Activated CD4-positive, alpha-beta T cell treated with anti-CD3 and anti-CD28 coated beads, Interleukin-2, Interleukin-6, amounts not matched to agents 100 ng/mL and 50 ng/mL, durations not matched to agents 16 hours and 8 hours (primary cell): ENCODE results near the gene GALNTL6.
"Not testable (repeated sequence)": the region's sequence is repeated elsewhere in the genome, so short reads cannot be mapped to it uniquely, and the experiment has no call there.

ENCODE experiments used
- DNase-seq: peaks from one replicate; pipeline ENCODE4 v3.0.0-alpha.2; 2020

GALNTL6 gene

DNA sequence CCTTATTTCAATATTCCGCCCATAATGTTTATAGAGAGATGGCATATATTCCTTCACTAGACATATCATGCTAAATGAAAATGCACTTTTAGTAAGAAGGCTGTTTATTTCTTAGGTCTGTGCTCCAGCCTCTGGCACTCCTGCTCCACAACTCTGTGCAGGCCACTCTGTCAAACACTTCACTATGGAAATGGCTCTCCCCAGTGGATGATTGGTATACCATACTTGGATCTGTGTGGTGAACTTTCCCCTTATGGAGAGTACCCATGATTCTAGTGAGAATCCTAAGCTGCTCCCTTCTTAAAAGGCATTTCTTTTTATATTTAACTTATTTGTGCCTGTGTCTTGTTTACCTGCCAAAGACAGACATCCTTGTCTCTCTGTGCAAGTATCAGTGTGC lies 875.3 kb downstream of the GALNTL6 start:
- no peak for DNase-seq

DNA sequence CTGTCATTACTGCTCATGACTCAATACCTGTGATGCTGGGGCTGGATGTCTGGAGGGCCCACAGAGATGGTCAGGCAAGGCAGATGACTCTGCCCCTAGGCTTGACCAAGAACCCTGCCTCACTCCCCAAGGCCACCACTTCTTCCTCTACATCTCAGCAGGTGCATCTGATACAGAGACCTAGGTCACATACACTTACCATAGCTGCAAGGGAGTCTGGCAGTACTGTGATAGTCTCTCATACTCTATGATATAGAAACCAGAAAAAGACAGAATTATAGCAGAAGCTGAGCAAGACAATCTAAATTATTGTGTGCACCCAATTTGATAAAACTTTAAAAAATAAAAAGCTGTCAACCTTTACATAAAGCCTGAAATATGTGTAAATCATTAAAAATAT lies 878.3 kb downstream of the GALNTL6 start:
- DNase-seq = no peak

DNA sequence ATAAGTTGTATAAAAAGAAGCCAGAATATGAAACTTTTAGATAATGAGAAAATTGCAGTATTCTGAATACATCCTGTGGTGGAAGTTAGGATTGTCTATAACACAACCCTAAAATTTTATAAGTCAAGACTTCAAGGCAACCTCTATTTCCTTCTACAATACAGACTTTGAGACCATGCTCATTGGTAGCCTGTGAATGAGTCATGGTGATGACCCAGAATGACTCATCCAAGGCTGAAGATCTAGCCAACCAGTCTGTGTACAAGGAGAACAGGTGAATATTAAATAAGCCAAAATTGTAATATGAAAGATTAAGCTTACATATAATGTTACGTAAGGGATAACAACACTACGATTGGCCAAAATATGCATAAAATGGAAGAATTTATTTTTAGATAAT lies 879.5 kb downstream of the GALNTL6 start:
- DNase-seq = no peak

DNA sequence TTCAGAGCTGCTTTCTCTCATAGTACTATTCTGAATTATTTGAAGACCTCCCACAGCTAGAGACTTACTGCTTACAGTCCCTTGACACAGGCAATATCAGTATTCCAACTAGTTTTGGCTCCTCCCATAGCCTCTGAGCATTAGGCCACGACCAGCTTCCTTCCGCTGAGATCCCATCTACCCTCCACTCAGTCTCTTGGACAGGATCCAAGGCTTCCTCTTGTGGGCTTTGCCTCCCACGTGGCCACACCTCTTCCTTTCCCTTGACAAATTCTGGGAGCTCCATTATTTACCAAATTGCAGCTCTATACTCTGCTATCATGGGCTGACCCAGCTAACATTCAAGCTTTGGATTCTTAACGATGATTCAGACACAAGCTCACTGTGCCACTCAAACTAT lies 885.1 kb downstream of the GALNTL6 start:
- DNase-seq = no peak

DNA sequence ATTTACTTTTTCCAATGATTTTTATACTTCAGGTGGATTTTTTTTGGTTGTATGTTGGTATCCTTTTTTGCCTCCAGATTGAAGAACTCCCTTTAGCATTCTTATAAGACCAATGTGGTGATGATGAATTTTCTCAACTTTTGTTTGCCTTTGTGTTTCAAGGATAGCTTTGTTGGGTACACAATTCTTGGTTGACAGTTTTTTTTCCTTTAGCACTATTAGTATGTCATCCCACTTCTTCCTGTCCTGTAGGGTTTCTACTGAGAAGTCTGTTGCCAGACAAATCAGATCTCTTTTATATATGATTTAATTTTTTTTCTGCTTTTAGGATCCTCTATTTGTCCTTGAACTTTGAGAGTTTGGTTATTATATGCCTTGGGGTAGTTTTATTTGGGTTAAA lies 892.4 kb downstream of the GALNTL6 start:
- no peak for DNase-seq

DNA sequence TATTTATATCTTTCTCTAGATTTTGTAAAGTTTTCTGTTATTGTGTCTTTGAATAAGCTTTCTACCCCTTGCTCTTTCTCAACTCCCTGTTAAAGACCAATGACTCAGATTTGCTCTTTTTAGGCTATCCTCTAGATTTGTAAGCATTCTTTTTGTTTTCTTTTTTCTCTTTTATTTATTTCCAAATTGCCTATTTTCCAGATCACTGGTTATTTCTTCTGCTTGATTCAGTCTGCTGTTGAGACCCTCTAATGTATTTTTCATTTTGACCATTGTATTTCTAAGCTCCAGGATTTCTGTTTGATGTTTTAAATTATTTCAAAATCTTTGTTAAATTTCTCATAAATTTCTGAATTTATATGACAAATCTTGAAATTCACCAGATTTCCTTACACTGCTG lies 892.8 kb downstream of the GALNTL6 start:
- no peak for DNase-seq

DNA sequence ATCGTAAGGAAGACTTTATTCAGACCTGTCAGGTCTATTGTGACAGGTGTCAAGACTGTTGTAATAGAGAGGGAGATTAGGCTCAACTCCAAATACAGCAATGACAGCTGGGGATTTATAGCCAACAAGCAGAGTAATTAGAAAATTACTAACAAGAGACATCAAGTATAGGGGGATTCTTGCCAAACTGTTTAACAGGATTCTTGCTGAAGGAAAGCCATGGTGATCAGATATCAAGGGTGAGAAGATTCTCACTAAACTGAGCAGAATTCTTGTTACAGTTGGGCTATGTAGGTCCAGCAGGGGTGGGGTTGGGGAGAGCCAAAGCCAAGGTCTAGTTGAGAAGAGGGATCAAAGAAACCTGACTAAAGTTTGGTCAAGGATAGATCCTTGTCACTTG lies 894.4 kb downstream of the GALNTL6 start:
- DNase-seq = no peak

DNA sequence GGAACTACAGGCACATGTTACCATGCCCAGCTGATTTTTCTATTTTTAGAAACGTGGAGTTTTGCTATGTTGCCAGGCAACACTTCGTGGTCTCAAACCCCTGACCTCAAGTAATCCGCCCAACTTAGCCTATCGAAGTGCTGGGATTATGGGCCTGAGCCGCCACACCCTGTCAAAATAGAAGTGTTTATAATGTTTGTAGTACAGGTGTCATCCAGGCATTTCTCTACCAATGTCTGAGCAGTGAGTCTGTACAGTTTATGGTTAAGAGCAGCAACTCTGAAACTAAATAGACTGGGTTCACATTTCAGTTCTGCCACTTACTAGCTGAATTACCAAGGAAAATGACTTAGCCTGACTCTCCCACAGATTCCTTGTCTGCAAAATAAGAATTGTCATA lies 895.0 kb downstream of the GALNTL6 start:
- DNase-seq = no peak

DNA sequence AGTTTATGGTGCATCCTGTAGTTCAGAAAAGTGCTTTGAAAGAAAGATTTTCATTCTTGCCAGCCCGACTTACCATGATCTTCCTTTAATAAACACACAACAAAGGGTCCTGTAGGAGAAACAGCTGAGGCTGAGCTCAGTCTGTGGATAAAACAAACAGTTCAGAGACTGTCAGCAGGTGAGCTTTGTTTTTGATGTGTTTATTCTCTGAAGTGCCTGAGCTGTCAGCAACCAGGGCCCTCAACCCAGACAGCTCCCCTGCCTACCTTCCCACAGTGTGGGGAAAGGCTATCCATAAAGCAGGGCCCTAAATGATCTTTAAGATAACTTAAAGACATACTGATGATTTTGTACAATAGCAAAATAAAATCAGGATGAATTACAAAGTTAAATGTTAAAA lies 896.2 kb downstream of the GALNTL6 start:
- DNase-seq = no peak

DNA sequence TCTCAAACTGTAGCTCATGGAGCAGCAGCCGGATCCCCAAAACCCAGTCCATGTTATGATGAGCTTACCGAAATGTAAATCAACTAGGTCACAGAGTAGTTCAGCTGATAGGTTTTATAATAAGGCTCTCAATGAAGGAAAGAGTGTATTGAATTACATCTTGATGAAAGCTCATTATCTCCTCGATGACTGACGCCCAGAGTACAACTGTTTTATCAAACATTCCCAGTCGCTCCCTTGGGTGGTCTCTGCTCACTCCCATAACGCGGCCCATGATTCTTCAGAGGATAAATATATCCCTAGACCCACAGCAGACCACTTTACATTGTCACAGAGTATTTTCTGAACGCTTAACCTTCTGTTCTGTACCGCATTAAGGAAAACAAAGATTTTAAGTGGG lies 903.1 kb downstream of the GALNTL6 start:
- DNase-seq = no peak

DNA sequence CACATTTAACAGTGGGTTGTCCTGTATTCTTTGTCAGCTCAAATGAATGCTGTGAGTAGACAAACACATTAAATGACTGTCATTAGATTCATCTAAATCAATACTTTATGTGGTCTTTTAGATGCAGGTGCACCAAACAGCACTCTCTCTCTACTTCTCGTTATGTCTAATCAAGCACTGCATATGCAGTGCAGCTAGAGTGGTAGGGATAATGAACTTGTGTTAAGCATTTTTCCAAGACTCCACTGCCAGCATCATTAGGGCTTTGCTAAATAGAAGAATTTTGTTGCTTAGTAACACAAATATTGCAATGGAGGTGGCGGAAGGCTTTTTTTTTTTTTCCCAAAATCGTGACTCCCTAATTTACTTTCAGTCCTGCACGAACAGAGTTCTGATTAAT lies 908.5 kb downstream of the GALNTL6 start:
- DNase-seq = no peak

DNA sequence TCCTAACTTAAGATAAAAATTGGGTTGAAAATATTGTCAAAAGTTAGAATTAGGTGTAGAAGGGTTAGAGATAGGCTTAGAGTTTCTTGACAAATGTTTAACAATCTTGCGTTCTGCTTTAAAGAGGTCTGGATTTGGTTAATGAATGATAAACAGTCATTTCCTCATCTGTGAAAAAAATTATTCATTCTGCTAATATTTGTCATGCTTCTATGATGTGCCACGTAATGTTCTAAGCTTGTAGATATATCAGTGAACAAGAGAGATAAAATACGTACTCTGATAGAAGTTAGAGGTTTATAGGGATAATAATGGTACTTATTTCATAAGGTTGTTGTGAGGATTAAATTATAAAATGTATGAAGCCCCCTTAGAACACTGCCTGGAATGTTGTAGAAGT lies 912.4 kb downstream of the GALNTL6 start:
- no peak for DNase-seq

DNA sequence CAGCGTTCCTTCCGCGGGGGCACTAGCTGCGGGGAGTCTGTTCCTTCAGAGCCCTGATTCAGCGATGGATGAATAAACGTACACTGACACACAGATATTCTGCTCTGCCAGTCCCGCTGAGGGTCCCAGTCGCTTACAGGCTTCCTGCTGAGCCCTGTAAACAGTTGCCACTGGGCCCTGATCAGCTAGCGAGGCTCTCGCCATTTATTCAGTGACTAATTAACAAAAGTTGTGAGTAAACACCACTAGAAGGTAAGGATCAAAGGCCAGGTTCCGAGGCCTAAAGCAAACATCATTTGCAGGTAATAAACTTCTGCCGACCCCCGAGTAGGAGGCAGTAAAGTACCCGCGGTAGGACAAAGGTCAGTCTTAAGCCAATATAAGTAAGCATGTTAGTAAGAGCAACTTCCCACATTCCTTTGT lies 912.8 kb downstream of the GALNTL6 start:
- DNase-seq = no peak

DNA sequence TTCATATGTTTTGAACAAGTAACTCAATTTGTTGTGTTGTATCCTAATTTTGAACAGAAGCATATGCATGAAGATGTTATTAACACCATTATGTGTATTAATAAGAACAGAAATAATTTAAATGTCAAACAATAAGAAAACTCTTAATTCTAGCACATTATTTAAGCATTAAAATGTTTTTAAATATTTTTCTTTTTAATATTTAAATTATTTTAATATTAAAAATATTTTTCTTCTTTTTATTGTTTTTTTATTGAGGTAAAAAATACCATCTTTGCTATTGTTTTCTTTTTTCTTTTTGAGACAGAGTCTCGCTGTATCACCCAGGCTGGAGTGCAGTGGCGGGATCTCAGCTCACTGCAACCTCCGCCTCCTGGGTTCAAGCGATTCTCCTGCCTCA lies 914.4 kb downstream of the GALNTL6 start:
- DNase-seq = no peak

DNA sequence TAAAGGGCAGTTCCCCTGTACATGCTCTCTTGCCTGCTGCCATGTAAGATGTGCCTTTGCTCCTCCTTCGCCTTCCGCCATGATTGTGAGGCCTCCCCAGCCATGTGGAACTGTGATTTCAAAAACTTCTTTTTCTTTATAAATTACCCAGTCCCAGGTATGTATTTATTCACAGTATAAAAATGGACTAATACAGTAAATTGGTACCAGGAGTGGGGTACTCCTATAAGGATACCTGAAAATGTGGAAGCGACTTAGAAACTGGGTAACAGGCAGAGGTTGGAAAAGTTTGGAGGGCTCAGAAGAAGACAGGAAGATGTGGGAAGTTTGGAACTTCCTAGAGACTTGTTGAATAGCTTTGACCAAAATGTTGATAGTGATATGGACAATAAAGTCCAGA lies 920.4 kb downstream of the GALNTL6 start:
- not testable (repeated sequence) for DNase-seq

DNA sequence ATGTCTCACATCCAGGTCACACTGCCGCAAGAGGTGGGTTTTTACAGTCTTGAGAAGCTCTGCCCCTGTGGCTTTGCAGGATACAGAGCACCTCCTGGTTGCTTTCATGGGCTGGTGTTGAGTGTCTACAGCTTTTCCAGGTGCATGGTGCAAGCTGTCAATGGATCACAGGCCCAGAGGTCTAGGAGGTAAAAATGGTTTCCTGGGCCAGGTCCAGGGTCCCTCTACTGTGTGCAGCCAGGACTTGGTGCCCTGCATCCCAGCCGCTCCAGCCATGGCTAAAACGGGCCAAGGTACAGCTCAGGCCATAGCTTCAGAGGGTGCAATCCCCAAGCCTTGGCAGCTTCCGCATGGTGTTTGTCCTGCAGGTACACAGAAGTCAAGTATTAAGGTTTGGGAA lies 921.4 kb downstream of the GALNTL6 start:
- no peak for DNase-seq

DNA sequence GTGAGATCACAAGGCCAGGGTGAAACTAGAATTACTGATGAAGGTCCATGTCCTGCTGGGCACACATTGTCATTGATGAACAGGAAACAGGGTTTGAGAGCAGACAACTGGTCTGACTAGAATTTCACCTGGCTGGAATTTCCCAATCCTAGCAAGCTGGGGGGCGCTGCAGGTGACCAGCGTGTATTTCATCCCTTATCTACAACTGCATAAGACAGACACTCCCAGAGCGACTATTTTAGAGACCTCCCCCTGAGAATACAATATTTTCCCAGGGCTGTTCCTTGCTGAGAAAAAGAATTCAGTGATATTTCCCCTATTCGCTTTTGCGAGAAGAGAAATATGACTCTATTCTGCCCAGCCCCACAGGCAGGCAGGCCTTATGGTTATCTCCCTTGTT lies 922.8 kb downstream of the GALNTL6 start:
- no peak for DNase-seq

DNA sequence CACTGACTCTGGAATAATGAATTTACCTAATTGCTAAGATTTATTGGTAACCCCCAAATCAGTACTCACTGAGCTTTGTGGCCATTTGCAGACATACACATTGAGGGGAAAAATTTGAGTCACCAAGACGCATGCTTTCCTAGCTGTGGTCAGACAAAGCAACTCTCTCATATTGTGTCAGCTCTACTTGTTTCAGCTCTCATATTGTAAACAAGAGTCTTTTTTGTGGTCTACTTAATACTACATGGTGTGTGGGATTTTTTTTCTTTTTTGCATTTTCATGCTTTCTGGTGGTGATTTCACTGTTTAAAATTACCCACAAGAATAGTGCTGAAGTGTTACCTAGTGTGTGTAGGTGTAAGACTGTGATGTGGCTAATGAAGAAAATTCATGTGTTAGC lies 927.2 kb downstream of the GALNTL6 start:
- DNase-seq = peak; percentile 27

DNA sequence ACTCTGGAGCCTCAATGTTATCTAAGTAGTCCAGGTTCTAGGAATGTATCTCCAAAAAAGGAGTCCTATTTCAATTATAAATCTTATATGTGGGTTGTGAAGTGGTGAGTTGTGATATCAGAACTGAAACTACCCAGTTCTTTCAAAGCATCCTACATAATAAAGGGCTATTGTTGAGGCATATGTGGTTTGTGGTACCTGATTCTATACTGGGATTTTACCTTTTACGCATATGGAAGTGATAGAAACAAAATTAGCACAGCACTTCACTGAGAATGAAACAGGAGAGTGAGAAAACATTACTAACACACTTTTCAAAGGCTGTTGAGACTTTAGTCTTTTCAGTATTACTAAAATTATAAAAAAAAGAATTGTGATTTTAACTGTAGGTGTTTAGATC lies 937.7 kb downstream of the GALNTL6 start:
- DNase-seq = peak; percentile 30

DNA sequence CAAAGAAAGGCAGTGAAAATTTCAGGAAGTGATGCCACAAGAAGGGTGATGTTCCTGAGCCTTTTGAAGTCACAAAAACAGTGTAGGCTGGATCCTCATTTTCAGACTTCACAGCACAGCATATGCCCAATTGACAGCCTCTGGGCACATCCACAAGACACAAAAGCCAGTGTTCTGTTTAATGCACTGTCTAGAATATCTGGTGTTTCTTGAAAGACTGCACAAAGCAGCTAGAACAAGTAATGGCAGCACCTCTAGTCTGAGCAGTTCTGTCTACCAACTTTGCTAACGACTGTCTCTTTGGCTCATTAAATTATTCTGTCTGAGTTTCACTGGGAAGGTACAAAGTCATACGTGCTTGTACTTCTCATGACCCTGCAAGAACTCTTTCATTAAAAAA lies 938.3 kb downstream of the GALNTL6 start:
- no peak for DNase-seq

DNA sequence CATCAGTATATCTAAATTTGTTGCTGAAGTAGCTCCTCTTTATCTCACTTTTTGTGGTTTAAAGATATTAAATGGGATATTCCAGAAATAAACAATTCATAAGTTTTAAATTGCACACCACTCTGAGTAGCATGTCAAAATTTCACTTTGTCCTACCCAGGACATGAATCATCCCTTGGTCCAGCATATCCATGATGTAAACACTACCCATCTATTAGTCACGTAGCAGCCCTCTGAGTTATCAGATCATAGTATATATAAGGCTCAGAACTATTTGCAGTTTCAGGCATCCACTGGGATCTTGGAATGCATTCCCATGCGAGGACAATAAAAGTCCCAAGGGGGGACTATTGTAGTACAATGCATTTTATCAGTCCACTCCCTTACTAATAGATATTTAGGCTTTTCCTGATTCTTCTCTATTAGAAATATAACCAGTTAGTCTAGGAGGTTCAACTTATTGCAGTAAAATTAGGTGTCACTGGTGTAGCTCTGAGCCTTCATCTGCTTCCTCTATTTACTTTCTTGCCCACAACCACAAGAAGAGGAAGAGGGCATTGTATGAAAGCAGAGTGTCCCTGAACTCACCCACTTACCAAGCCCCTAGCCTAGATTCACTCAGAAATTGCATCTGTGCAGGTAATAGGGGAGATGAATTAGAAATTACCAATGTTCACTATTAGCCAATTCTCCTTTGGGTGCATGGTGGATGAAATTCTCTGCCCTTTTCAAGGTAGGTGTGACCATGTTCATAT lies 945.6 kb downstream of the GALNTL6 start:
- no peak for DNase-seq

DNA sequence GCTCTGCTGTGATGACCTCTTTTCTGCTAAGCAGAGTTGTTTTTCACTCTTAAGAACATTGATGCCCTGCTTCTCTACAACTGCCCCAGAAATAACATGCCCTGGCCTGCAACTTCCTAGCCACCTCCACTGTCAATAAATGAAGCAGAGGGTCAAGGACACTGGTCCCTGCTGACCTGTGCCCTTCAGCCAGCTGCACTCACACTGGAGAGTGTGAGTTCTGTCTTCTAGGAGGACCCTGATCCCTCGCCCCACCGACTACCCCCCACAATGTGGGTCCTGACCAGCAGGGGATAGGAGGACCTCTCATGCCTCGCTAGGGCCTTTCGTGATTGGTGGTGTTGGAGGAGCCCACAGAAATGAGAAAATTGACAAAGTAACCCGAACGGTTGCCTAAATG lies 947.3 kb downstream of the GALNTL6 start:
- no peak for DNase-seq

DNA sequence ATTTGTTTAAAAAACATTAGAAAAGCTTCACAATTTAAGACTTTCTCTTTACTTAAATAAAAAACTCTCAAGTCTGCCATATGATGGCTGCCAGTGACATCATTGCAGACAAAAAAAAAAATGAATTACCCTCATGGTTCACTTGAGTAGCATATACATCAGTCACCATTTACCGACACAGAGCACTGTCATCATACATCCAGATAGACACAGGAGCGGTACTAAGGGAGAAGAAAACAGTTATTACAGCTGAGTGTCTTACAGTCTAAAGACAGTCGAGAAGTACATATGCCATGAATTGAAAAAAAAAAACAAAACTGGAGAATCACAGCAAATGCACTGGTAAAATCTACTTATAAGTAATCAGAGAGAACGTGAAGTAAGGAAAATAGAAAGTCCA lies 949.7 kb downstream of the GALNTL6 start:
- no peak for DNase-seq

DNA sequence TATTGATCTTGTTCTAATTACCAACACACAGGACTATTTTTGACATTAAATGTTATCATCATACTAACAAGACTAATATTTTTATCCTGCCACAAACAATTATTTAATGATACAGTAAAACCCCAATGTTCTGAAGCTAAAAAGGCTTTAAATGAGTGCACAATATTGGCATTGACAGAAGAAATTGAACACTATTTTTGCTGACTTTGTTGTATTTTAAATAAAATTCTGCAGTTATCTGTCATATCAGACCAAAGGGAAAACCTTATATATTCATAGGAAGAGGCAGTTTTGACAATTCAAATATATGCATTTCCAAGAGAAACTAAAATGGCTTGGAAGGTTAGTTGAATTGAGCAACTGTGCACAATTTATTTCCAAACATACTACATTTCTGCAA lies 957.6 kb downstream of the GALNTL6 start:
- DNase-seq = no peak

DNA sequence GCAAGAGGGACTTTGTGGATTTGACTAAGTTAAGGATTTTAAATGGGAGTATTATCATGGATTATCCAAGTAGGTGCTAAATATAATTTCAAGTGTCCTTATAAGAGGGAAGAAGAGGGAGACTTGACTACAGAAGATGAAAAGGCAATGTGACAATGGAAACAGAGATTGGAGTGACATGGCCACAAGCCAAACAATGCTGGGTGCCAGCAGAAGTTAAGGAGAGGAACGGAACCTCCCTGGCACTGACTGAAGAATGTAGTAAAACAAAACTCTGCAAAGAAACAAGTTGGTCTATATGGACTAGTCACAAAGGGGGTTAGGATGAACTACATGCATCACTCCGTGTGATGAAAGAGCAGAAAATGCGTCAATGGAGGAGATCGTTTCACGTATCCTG lies 959.6 kb downstream of the GALNTL6 start:
- DNase-seq = no peak
